ENCODE data around the gene TGIF2.

DNA sequence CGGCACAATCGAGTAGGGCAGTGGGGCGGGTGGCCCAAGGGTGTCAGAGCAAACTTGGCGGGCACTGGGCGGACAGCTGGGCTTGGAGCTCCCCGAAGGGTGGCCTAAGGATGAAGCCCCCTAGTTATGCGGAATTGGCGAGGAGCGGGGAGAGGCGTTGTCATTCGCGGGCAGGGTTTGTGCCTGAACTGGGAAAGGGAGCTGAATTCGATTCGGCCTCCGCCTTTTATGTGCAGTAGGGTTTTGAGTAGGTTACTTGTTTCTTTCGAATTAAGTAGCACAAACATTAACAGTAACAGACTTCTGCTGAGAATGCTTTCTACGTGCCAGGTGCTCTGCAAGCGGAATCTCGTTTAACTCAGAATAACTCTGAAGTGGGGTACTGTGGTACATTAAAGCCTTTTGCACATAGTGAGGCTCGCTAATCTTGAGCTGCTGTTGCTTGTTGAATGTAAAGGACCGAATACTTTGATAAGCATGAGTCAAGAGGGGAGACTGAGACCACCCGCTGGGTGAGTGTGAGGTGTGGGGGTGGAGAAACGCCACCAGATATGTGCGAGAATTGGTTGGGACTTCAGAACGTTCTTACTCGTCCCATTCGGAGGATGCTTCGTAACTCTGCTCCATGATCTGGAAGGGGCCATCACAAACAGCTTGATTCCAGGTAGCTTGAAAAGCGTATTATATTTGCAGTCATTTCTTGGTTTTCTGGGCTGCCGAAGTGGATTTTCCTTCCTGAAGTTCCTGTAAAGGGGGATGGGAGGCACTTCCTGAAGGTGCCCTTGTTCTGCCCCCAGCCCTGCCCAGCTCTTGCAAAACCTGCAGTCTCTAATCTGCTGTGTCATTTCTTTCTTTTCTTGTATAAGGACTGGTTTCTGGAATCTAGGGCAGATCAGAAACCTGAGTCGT, 33.0 kb downstream of the TGIF2 start:
- TF ChIP-seq POLR2A (IDR thresholded peaks at IDR 0.05; ENCODE audit: low read depth, low read length) (no peak), POLR2AphosphoS5 (IDR thresholded peaks at IDR 0.05; ENCODE audit: insufficient read depth, low read depth, low read length) (no peak), EZH2 (IDR thresholded peaks at IDR 0.05; ENCODE audit: borderline replicate concordance, low read depth, low read length, severe bottlenecking) (no peak), MYC (IDR thresholded peaks at IDR 0.05; ENCODE audit: low read depth, low read length) (no peak), JUN (IDR thresholded peaks at IDR 0.05; ENCODE audit: borderline replicate concordance, insufficient read depth, insufficient read length, low read depth) (no peak), FOS (IDR thresholded peaks at IDR 0.05; ENCODE audit: borderline replicate concordance, insufficient read depth, low read length) (no peak)
- TF ChIP-seq, protein P1, sequence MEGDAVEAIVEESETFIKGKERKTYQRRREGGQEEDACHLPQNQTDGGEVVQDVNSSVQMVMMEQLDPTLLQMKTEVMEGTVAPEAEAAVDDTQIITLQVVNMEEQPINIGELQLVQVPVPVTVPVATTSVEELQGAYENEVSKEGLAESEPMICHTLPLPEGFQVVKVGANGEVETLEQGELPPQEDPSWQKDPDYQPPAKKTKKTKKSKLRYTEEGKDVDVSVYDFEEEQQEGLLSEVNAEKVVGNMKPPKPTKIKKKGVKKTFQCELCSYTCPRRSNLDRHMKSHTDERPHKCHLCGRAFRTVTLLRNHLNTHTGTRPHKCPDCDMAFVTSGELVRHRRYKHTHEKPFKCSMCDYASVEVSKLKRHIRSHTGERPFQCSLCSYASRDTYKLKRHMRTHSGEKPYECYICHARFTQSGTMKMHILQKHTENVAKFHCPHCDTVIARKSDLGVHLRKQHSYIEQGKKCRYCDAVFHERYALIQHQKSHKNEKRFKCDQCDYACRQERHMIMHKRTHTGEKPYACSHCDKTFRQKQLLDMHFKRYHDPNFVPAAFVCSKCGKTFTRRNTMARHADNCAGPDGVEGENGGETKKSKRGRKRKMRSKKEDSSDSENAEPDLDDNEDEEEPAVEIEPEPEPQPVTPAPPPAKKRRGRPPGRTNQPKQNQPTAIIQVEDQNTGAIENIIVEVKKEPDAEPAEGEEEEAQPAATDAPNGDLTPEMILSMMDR (IDR thresholded peaks at IDR 0.05; ENCODE audit: extremely low read depth in 1 of 2, insufficient read depth in 1 of 2, low read depth in 1 of 2, low read length in 2 of 2) = no peak
- TF ChIP-seq, protein P2, sequence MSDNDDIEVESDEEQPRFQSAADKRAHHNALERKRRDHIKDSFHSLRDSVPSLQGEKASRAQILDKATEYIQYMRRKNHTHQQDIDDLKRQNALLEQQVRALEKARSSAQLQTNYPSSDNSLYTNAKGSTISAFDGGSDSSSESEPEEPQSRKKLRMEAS (IDR thresholded peaks at IDR 0.05; ENCODE audit: insufficient read depth, insufficient read length) = no peak
